ENCODE measurements around the gene TAF1L.
"Not testable (repeated sequence)": the region's sequence is repeated elsewhere in the genome, so short reads cannot be mapped to it uniquely, and the experiment has no call there.

Gene TAF1L

DNA sequence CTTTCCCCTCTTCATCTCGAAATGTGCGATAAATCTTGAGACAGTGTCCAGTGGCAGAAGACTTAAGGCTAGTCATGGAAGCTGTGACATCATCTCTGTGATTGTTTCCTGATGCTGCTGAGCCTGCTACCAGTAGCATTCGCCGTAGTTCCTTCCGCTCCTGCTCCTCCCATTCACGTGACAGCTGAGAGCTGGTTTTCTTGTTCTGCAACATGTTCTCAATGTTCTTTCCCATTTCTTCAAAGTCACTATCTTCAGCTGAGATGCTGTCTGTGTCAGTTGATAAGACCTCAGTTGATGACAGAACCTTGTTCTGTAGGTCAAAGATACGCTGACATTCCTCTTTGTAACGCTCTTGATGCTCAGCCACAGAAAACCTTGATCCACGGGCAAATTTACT lies 3.5 kb downstream of the TAF1L start:
- Histone ChIP-seq H2AFZ (ENCODE audit: low read length, unreplicated experiment) (no peak overlapping the region), H3K27me3 (ENCODE audit: insufficient read depth, low read length) (peaks cover 39% of the 10 kb centered on the region; the same call in 1 of the 2 replicates), H3K79me2 (ENCODE audit: control insufficient read depth, insufficient read depth, low read length, unreplicated experiment) (no peaks in the 10 kb centered on the region)

DNA sequence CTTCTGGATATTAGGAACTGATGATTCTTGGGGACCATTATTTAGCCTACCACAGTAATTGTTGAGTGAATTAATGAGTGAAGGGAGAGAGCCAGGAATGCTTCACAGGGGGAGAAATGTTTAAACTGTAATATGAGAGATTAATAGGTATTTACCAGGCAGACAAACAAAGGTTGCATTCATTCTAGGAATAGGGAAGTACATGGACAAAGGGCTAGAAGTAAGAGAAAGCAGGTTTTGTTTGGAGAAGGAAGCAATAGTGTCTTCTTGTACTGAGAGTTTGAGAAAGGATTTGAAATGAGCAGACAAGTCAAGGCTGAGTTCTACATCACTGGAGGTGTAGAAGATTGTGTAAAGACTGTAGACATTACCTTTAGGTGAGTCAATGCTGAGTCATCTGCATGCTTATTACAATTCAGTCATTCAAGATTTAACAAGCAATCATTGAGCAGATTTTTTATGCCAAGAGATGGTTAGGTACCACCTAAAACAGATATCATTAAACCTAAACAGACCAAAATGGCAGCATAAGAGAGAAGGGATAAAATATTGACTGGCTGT lies 8.0 kb downstream of the TAF1L start:
- H3K27ac ChIP-seq (ENCODE audit: low read depth, low read length) = no peak overlapping the region
- no peaks in the 10 kb centered on the region for H3K4me1 ChIP-seq (ENCODE audit: control insufficient read depth, insufficient read depth, low read length, unreplicated experiment)
- H2AFZ ChIP-seq (ENCODE audit: low read length, unreplicated experiment) = no peak overlapping the region
- no peaks in the 10 kb centered on the region for H3K79me2 ChIP-seq (ENCODE audit: control insufficient read depth, insufficient read depth, low read length, unreplicated experiment)
- peaks cover 36% of the 10 kb centered on the region; the same call in 1 of the 2 replicates for H3K27me3 ChIP-seq (ENCODE audit: insufficient read depth, low read length)
- no peaks in the 10 kb centered on the region for H3K36me3 ChIP-seq (ENCODE audit: insufficient read depth, low read length)
- no peak overlapping the region for H3K4me3 ChIP-seq (ENCODE audit: low read depth, low read length)

More for the DNA sequence above, 3.5 kb downstream of the TAF1L start:
- Histone ChIP-seq H3K4me1 (ENCODE audit: control insufficient read depth, insufficient read depth, low read length, unreplicated experiment) (no peaks in the 10 kb centered on the region), H3K27ac (ENCODE audit: low read depth, low read length) (no peak overlapping the region), H3K36me3 (ENCODE audit: insufficient read depth, low read length) (no peaks in the 10 kb centered on the region), H3K4me3 (ENCODE audit: low read depth, low read length) (no peak overlapping the region)

DNA sequence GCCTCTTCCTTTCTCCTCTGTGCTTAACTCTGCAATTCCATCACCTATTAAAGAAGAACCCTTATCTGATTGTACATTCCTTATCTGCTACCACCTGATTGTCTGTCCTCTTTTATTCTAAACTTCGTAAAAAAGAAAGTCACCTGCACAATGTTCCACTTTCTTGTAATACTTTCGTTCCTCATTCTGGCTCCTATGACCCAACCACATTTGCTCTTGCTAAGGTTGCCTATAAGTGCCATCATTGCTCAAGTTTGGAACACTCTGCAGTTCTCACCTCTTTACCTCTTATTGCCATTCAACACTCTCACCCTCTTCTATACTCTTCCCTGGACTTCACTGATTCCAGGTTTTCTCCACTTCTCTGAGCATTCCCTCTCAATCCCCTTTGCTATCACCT lies 10.1 kb downstream of the TAF1L start:
- Histone ChIP-seq H3K4me1 (ENCODE audit: control insufficient read depth, insufficient read depth, low read length, unreplicated experiment) (no peaks in the 10 kb centered on the region), H3K4me3 (ENCODE audit: low read depth, low read length) (no peak overlapping the region), H3K79me2 (ENCODE audit: control insufficient read depth, insufficient read depth, low read length, unreplicated experiment) (no peaks in the 10 kb centered on the region), H3K27ac (ENCODE audit: low read depth, low read length) (no peak overlapping the region), H2AFZ (ENCODE audit: low read length, unreplicated experiment) (no peak overlapping the region), H3K27me3 (ENCODE audit: insufficient read depth, low read length) (peaks cover 19% of the 10 kb centered on the region; the same call in 1 of the 2 replicates), H3K36me3 (ENCODE audit: insufficient read depth, low read length) (no peaks in the 10 kb centered on the region)

DNA sequence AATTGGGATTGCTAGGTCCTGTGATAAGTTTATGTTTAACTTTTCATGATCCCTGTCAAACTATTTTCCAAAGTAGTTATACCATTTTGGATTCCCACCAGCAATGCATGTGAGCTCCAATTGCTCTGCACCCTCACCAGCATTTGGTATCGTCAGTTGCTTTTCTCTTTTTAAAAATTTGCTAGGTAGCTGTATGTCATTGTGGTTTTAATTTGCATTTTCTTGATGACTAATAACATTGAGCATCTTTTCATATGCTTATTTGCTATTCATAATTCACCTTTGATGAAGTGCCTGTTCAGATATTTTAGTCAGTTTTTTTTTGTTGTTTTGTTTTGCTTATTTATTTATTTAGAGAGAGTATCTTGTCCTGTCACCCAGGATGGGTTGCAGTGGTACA lies 12.5 kb downstream of the TAF1L start:
- Histone ChIP-seq H3K79me2 (ENCODE audit: control insufficient read depth, insufficient read depth, low read length, unreplicated experiment) (no peaks in the 10 kb centered on the region), H3K27ac (ENCODE audit: low read depth, low read length) (no peak overlapping the region), H3K27me3 (ENCODE audit: insufficient read depth, low read length) (peaks cover 14% of the 10 kb centered on the region; the same call in 1 of the 2 replicates), H3K36me3 (ENCODE audit: insufficient read depth, low read length) (no peaks in the 10 kb centered on the region), H2AFZ (ENCODE audit: low read length, unreplicated experiment) (no peak overlapping the region), H3K4me1 (ENCODE audit: control insufficient read depth, insufficient read depth, low read length, unreplicated experiment) (no peaks in the 10 kb centered on the region), H3K4me3 (ENCODE audit: low read depth, low read length) (no peak overlapping the region)

DNA sequence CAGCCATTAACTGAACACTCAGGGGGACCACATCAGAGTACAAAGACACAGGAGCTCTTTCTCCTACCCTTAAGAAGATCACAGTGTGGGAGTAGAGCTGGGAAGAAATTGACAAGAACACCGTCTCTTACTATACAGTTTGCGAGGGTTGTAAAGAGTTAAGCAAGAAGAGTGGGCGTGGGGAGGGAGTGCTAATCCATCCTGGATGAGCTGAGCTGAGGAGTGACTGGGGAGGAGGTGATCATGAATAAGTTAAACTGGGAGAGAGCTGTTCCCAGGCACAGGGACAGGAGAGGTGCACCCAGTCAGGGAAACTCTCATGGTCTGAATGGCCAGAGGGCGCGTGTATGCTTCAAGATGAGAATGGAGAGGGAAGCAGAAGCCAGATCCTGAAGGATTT lies 17.2 kb downstream of the TAF1L start:
- no peak overlapping the region for H3K4me3 ChIP-seq (ENCODE audit: low read depth, low read length)
- H3K36me3 ChIP-seq (ENCODE audit: insufficient read depth, low read length) = no peaks in the 10 kb centered on the region
- no peak overlapping the region for H3K27ac ChIP-seq (ENCODE audit: low read depth, low read length)
- no peaks in the 10 kb centered on the region for H3K4me1 ChIP-seq (ENCODE audit: control insufficient read depth, insufficient read depth, low read length, unreplicated experiment)
- H2AFZ ChIP-seq (ENCODE audit: low read length, unreplicated experiment) = no peak overlapping the region
- H3K79me2 ChIP-seq (ENCODE audit: control insufficient read depth, insufficient read depth, low read length, unreplicated experiment) = no peaks in the 10 kb centered on the region
- peaks cover 29% of the 10 kb centered on the region for H3K27me3 ChIP-seq (ENCODE audit: insufficient read depth, low read length)

DNA sequence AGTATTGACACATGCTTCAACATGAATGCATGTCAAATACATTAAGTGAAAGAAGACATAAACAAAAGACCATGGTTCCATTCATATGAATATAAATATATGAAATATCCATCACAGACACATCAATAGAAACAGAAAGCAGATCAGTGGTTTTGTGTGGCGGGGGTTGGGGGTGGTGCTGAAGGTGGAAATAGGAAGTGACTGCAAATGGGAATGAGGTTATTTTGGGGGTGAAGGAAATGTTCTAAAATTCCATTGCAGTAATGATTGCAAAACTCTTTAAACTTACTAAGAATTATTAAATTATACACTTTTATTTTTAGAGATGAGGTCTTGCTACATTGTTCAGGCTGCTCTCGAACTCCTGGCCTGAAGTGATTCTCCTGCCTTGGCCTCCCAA lies 28.7 kb downstream of the TAF1L start:
- Histone ChIP-seq H2AFZ (ENCODE audit: low read length, unreplicated experiment) (no peak overlapping the region), H3K27ac (ENCODE audit: low read depth, low read length) (no peak overlapping the region), H3K79me2 (ENCODE audit: control insufficient read depth, insufficient read depth, low read length, unreplicated experiment) (no peaks in the 10 kb centered on the region), H3K36me3 (ENCODE audit: insufficient read depth, low read length) (no peaks in the 10 kb centered on the region), H3K27me3 (ENCODE audit: insufficient read depth, low read length) (peaks cover 18% of the 10 kb centered on the region; the same call in 1 of the 2 replicates), H3K4me3 (ENCODE audit: low read depth, low read length) (no peak overlapping the region), H3K4me1 (ENCODE audit: control insufficient read depth, insufficient read depth, low read length, unreplicated experiment) (no peaks in the 10 kb centered on the region)

DNA sequence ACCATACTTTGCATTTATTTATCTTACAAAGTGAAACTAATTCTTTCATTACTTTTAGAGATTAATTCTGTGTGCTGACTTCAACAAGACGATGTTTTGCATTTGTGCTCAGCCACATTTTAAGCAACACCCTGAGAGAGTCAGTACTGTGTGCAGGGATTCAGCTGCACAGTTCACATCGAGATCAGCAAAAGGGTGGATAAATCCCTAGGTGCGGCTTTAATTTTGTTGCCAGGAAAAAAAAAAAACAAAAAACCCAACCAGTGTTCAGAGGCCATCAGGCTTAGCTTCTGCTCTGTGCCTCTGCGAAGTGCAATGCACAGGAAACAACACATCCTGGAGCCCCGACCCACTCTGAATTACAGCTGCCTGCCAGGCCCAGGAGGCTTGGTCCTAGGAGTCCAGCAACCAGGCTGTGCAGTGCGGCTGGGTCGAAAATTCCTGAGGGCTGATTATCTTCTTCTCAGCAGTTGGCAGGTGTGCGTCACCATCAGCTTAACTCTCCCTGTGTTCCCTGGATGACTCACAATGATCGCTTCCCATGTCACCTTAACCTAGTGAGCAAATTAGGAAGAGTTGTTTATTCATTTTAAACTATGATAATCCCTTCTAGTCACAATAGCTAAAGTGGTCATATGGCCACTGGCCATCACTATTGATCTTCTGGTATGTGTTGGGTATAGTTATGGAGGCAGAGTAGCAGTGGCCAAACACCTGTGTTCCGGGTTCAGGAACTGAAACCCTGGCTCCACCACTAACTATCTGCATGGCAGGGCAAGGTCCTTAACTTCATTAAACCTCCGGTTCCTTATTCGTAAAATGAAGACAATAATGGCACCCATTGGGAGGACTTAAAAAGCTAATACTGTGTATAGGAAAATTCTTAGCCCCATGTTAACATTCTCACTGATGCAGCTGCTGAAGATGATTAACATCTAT lies 31.3 kb downstream of the TAF1L start:
- no peaks in the 10 kb centered on the region for H3K79me2 ChIP-seq (ENCODE audit: control insufficient read depth, insufficient read depth, low read length, unreplicated experiment)
- H3K27me3 ChIP-seq (ENCODE audit: insufficient read depth, low read length) = peaks cover 33% of the 10 kb centered on the region; the same call in 1 of the 2 replicates
- no peak overlapping the region for H3K27ac ChIP-seq (ENCODE audit: low read depth, low read length)
- no peaks in the 10 kb centered on the region for H3K36me3 ChIP-seq (ENCODE audit: insufficient read depth, low read length)
- no peak overlapping the region for H2AFZ ChIP-seq (ENCODE audit: low read length, unreplicated experiment)
- H3K4me3 ChIP-seq (ENCODE audit: low read depth, low read length) = no peak overlapping the region
- no peaks in the 10 kb centered on the region for H3K4me1 ChIP-seq (ENCODE audit: control insufficient read depth, insufficient read depth, low read length, unreplicated experiment)

DNA sequence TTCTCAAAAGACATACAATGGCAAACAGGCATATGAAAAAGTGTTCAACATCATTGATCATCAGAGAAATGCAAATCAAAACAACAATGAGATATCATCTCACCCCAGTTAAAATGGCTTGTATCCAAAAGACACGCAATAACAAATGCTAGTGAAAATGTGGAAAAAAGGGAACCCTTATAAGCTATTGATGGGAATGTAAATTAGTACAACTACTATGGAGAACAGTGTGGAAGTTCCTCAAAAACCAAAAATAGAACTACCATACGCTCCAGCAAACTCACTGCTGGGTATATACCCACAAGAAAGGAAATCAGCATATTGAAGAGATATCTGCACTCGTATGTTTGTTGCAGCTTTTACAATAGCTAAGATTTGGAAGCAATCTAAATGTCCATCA lies 36.4 kb downstream of the TAF1L start:
- H3K27me3 ChIP-seq (ENCODE audit: insufficient read depth, low read length) = peaks cover 34% of the 10 kb centered on the region; the same call in 1 of the 2 replicates
- H3K27ac ChIP-seq (ENCODE audit: low read depth, low read length); H3K79me2 ChIP-seq (ENCODE audit: control insufficient read depth, insufficient read depth, low read length, unreplicated experiment); H3K4me1 ChIP-seq (ENCODE audit: control insufficient read depth, insufficient read depth, low read length, unreplicated experiment); H3K4me3 ChIP-seq (ENCODE audit: low read depth, low read length); H3K36me3 ChIP-seq (ENCODE audit: insufficient read depth, low read length); H2AFZ ChIP-seq (ENCODE audit: low read length, unreplicated experiment): not testable (repeated sequence)

DNA sequence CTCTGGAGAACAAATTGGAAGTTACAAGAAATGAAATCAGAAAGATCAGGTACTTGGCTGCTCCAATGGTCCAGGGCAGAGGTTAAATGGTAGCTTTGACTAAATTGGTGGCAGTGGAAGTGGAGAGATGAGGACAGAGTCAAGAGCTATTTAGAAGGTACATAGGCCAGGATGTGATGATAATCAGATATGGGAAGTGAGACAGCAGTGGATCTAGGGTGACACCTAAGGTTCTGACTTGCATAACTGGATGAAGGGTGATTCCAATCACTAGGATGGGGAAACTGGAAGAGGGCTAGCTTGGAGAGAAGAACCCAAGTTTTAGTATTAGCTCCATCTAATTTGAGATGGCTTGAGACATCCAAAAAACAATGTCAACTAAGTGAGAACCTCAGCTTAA lies 38.5 kb downstream of the TAF1L start:
- H2AFZ ChIP-seq (ENCODE audit: low read length, unreplicated experiment) = no peak overlapping the region
- no peak overlapping the region for H3K27ac ChIP-seq (ENCODE audit: low read depth, low read length)
- no peaks in the 10 kb centered on the region for H3K79me2 ChIP-seq (ENCODE audit: control insufficient read depth, insufficient read depth, low read length, unreplicated experiment)
- no peak overlapping the region for H3K4me3 ChIP-seq (ENCODE audit: low read depth, low read length)
- H3K36me3 ChIP-seq (ENCODE audit: insufficient read depth, low read length) = no peaks in the 10 kb centered on the region
- peaks cover 28% of the 10 kb centered on the region; the same call in 1 of the 2 replicates for H3K27me3 ChIP-seq (ENCODE audit: insufficient read depth, low read length)
- no peaks in the 10 kb centered on the region for H3K4me1 ChIP-seq (ENCODE audit: control insufficient read depth, insufficient read depth, low read length, unreplicated experiment)

DNA sequence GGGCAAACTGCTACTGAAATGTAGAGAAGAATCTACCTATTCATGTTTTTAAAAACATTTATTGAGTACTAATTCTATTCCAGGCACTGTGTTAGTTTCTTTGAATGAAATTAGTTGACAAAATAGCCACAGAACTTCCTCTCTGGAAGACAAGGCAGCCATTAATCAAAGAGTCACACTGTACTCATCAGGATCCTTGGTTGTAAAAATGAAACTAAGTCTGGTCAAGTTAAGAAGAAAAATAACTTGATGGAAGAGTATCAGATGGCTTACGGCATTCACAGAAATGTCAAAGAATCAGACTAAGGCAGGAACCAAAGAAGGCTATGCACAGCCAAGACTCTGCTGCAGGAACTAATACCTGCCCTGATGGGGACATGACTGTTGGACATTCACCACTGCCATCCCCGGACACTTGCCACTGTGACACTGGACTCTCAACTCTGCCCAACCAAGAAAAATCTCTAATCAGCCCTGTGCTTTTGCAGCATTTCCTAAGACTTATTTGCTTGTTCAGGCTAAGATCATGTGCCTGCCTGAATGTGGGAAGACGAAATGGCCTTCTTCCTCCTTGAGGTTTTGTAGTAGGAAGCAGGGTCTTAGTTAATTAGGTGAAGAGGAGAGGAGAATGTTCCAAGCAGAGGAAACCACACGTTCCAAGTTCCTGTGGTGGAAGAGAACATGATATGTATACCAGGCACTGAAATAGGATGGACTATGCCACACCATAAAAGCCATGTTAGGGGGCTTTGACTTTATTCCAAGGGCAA lies 39.2 kb downstream of the TAF1L start:
- no peaks in the 10 kb centered on the region for H3K36me3 ChIP-seq (ENCODE audit: insufficient read depth, low read length)
- no peaks in the 10 kb centered on the region for H3K79me2 ChIP-seq (ENCODE audit: control insufficient read depth, insufficient read depth, low read length, unreplicated experiment)
- no peak overlapping the region for H2AFZ ChIP-seq (ENCODE audit: low read length, unreplicated experiment)
- peaks cover 25% of the 10 kb centered on the region; the same call in 1 of the 2 replicates for H3K27me3 ChIP-seq (ENCODE audit: insufficient read depth, low read length)
- H3K4me1 ChIP-seq (ENCODE audit: control insufficient read depth, insufficient read depth, low read length, unreplicated experiment) = no peaks in the 10 kb centered on the region
- no peak overlapping the region for H3K4me3 ChIP-seq (ENCODE audit: low read depth, low read length)
- no peak overlapping the region for H3K27ac ChIP-seq (ENCODE audit: low read depth, low read length)
